Measurements from ENCODE around the gene MPPED2.

MPPED2 gene

DNA sequence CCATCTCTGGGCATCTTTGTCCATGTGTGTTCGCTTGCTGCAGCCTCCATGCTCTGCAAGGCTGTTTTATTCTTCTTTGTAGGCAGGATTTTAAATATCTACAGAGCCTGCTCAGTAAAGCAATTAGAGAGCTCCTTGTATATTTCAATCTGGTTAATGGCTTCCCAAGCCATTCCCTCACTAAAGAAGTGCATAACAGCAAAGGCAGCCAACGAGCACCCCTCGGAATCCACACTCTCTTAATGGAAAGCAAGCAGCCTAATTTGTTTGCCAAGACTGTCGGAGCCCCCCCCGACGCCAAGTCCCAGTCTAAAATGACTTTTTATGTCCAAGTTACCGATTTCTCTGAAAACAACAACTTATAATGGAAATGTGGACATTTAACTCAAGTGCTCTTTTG, 139.6 kb downstream of the MPPED2 start:
- DNase-seq: no peak

GRCh38 chr11:30445056-30445455, 141.1 kb downstream of the MPPED2 start:
- no peak for DNase-seq

GRCh38 chr11:30440510-30440909, 145.6 kb downstream of the MPPED2 start:
- DNase-seq: no peak

- DNase-seq: no peak
These were observed 149.4 kb downstream of the MPPED2 start for GRCh38 chr11:30436801-30437200.

DNA sequence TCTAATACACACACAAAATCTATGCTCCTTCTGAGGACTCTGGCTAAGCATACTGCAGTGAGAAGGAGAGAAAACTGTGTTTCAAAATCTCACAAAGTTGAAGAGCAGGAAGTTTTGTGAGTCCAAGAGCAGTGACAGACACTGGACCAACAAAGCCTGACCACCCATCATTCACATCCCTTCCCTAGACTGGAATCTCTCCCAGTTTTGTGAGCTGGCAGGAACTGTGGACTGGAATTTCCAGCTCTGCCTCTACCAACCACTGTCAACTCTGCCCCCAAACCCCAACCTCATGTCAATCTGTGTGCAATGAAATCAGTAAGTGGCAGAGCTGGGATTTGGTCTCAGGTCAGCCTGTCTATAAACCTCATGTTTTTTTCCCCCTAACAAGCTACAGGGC, 150.7 kb downstream of the MPPED2 start:
- DNase-seq: no peak

DNA sequence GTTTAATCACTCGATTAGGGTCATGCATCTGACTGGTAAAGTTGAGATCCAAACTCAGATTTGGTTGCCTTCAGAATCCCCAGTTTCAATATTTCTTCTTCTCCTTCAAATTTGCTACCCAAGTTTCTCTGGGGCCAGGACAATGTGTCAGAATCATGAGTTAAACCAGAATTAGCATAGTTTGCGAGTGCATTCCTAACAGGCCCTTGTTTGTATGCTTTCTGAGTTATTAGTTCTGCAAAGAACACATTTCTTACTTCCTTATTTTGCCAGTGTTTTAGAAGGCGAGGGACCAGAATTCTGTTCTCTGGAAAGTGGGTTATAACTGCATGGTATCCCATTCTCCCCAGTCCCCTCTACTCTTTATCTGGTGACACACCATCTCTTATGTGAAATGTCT, 151.3 kb downstream of the MPPED2 start:
- DNase-seq: no peak

GRCh38 chr11:30433831-30434230, 152.3 kb downstream of the MPPED2 start:
- no peak for DNase-seq

DNA sequence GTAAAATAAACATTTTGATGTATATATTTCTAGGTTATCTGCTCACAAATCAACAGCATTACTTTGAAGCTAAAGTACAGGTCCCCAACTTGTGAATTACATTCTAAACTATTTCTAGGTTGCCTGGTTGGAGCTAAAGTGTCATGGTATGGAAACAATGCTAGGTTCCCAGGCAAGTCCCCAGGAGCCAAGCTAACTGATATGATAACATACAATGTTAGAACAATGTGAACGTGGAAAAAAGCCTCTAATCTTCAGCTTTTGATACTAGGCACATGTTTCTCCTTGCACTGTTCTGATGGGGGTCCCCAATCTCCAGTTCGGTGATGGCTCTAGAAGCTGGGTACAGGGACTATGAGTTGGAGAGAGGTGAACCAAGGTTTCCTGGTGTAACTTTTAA, 153.4 kb downstream of the MPPED2 start:
- DNase-seq: no peak

GRCh38 chr11:30432178-30432577, 154.0 kb downstream of the MPPED2 start:
- DNase-seq: no peak

DNA sequence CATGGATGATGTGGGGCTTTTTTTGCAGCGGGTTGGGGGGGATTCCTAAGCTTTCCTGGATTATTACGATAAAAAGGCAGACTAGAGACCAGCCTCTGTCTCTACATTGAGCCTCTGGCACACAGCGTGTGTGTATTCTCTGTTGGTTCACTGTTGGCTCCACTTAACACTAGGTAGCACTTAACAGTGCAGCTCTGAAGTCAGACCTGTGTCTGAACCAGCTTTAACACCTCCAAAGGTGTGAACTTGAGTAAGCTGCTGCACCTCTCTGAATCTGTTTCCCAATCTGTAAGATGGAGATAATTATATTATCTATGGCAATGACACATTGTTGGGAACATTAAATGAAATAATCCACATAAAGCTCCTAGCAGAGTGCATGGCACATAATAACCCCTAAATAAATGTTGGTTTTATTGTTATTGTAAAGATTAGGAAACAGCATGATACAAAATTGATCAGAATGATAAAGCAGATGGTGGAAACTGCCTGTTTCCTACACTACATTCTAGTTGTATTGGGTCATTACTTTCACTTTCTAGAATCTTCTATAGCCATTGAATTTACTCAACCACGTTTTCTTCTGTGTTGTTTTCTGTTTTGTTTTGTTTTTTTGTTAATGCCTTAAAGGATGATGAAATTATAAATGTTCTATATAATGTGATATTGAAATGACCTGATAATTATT, 154.9 kb downstream of the MPPED2 start:
- DNase-seq: no peak

GRCh38 chr11:30429550-30429949, 156.6 kb downstream of the MPPED2 start:
- no peak for DNase-seq

GRCh38 chr11:30426781-30427180, 159.4 kb downstream of the MPPED2 start:
- DNase-seq: no peak

GRCh38 chr11:30424844-30425243, 161.3 kb downstream of the MPPED2 start:
- no peak for DNase-seq

GRCh38 chr11:30424321-30424720, 161.8 kb downstream of the MPPED2 start:
- DNase-seq: no peak

- no peak for DNase-seq
These were observed 162.3 kb downstream of the MPPED2 start for GRCh38 chr11:30423886-30424285.

DNA sequence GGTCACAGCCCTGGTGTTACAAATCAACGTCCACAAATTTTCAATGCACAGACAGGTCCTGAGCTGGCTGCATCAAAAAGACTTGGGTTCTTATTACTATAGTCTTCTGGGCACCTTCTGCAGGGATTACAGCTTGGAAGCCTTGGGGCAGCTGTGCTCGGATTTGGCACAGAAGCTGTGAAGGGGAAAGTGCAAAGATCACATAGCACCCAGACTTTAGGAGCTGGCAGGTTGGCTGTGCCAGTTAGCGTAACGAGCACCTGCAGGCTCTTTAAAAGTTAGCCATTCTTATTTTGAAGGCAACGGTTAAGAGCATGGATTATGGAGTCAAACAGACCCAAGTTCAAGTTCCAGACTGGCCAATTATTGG, 162.9 kb downstream of the MPPED2 start:
- no peak for DNase-seq

DNA sequence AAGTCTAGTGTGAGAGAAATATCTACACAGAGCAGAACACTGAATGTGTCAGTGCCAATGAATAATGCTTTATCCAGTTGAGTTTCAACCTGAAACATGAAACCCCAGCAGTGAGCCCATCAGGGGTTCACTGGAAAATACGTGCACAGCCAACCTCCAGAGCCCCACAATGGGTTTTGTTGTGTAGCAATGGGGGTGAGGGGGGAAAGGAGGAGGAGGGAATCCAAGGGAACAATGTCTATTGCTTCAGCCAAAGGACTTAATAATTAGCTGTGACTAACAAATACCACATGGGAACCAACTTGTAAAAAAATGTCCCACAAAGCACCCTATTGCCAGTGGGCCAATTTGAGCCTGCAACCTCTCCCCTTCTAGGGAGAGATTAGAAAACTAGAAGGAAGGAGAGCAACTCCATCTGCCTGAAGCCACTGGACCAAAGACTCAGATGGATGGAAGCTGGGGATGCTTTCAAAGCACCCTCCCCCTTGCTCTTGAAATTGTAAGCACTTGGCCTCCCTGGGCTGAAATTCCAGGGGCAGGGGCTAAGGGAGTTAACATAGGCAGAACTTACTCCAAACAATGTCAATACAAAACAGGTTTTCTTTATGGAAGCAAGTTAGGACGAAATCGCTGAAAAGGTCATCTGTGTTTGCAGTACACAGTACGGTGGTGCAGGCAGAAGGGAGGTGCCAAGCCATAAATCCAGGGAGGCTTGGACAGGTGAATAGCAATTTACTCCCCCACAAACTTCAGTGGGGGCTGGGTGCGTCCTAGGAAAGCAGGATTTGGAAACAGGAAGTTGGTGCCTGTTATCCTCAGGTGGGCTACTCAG, 163.5 kb downstream of the MPPED2 start:
- no peak for DNase-seq

GRCh38 chr11:30420233-30420787, 165.8 kb downstream of the MPPED2 start:
- no peak for DNase-seq

DNA sequence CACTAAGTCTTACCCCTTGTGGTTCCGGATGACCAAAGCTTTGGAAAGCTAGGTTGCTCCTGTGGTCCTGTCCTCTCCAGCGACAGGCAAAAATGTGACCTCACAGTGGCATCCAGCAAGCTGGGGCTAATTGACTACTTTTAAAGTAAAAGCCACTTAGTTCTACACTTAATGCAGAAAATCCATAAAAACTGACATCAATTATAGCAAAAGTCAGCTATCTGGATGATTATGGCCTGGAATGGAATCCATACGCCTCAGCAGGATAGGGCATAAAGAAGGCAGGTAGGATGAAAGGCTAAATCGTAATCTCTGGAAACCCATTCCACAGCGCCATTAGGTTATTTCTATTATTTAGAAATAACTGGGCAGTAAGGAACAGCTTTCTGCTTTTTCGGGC, 171.3 kb downstream of the MPPED2 start:
- DNase-seq: no peak

- no peak for DNase-seq
These were observed 171.9 kb downstream of the MPPED2 start for GRCh38 chr11:30414244-30414643.

GRCh38 chr11:30412509-30412908, 173.6 kb downstream of the MPPED2 start:
- DNase-seq: no peak

- no peak for DNase-seq
These were observed 174.8 kb downstream of the MPPED2 start for GRCh38 chr11:30411383-30411782.

- DNase-seq: no peak
These were observed 179.0 kb downstream of the MPPED2 start for GRCh38 chr11:30406978-30407762.
